Activated T-helper 17 cell treated with anti-CD3 and anti-CD28 coated beads, Interleukin-2, amount 50 U/mL, for 72 hours (primary cell): ENCODE measurements around the gene TNFRSF18. TPM values are rescaled to one million over a fixed set of nuclear protein-coding genes. Genes with fewer than 3 reads are reported as not detected.

Source experiments
- ATAC-seq: fragments of 150-1000 bp; cut with Tn5 transposase; replicated peaks from 2 replicates; pipeline ENCODE4 v1.10.0; 2021; ENCODE audit warnings: mild to moderate bottlenecking, moderate library complexity
- H3K27ac Mint-ChIP-seq: one replicate; pipeline ENCODE4 v1.8.0; 2022; ENCODE audit warnings: mixed read lengths
- H3K27me3 Mint-ChIP-seq: one replicate; pipeline ENCODE4 v1.8.0; 2022; ENCODE audit warnings: mixed read lengths
- H3K36me3 Mint-ChIP-seq: one replicate; pipeline ENCODE4 v1.8.0; 2022; ENCODE audit warnings: low read depth, mild to moderate bottlenecking, mixed read lengths
- H3K4me1 Mint-ChIP-seq: one replicate; pipeline ENCODE4 v1.8.0; 2022; ENCODE audit warnings: mixed read lengths
- H3K4me3 Mint-ChIP-seq: one replicate; pipeline ENCODE4 v1.8.0; 2022; ENCODE audit warnings: mild to moderate bottlenecking, mixed read lengths
- H3K9me3 Mint-ChIP-seq: one replicate; pipeline ENCODE4 v1.8.0; 2022; ENCODE audit warnings: mixed read lengths
- total RNA-seq, 2 donors: library from RNA; stranded (reverse); gene quantifications; one replicate each; pipeline ENCODE4 v1.2.3, GENCODE V29; 2022

TNFRSF18 gene
- total RNA-seq, 2 donors from 2014 or later, result 105 to 796 TPM

- Mint-ChIP-seq H3K36me3 (no peaks in the 10 kb centered on the region), H3K4me3 (no peak overlapping the region), H3K9me3 (peaks cover 1% of the 10 kb centered on the region), H3K27ac (no peak overlapping the region), H3K4me1 (no peaks in the 10 kb centered on the region), H3K27me3 (no peaks in the 10 kb centered on the region)
- no peak for ATAC-seq
These were observed 46.0 kb downstream of the TNFRSF18 start for GRCh38 chr1:1160281-1160930.

GRCh38 chr1:1157914-1158710, 48.3 kb downstream of the TNFRSF18 start:
- Mint-ChIP-seq H3K27me3 (no peaks in the 10 kb centered on the region), H3K27ac (no peak overlapping the region), H3K36me3 (no peaks in the 10 kb centered on the region), H3K4me3 (peak overlapping the region; percentile 54), H3K9me3 (peaks cover 13% of the 10 kb centered on the region), H3K4me1 (peaks cover 8% of the 10 kb centered on the region)
- ATAC-seq, result peak; percentile 75

GRCh38 chr1:1157426-1157913, 48.9 kb downstream of the TNFRSF18 start:
- peak; percentile 90 for ATAC-seq
- H3K4me3 Mint-ChIP-seq, result peak overlapping the region; percentile 54
- no peak overlapping the region for H3K27ac Mint-ChIP-seq
- H3K4me1 Mint-ChIP-seq, result peaks cover 15% of the 10 kb centered on the region
- peaks cover 19% of the 10 kb centered on the region for H3K9me3 Mint-ChIP-seq
- no peaks in the 10 kb centered on the region for H3K36me3 Mint-ChIP-seq
- no peaks in the 10 kb centered on the region for H3K27me3 Mint-ChIP-seq

- ATAC-seq, result no peak
- peak overlapping the region; percentile 54 for H3K4me3 Mint-ChIP-seq
- no peaks in the 10 kb centered on the region for H3K27me3 Mint-ChIP-seq
- H3K36me3 Mint-ChIP-seq, result no peaks in the 10 kb centered on the region
- no peak overlapping the region for H3K27ac Mint-ChIP-seq
- peaks cover 18% of the 10 kb centered on the region for H3K4me1 Mint-ChIP-seq
- H3K9me3 Mint-ChIP-seq, result peaks cover 22% of the 10 kb centered on the region
These were observed 49.4 kb downstream of the TNFRSF18 start for GRCh38 chr1:1157033-1157365.

GRCh38 chr1:1156140-1157032, 50.0 kb downstream of the TNFRSF18 start:
- peak overlapping the region; percentile 54 for H3K4me3 Mint-ChIP-seq
- no peaks in the 10 kb centered on the region for H3K27me3 Mint-ChIP-seq
- H3K27ac Mint-ChIP-seq, result no peak overlapping the region

GRCh38 chr1:1155258-1155657, 51.1 kb downstream of the TNFRSF18 start:
- peaks cover 22% of the 10 kb centered on the region for H3K9me3 Mint-ChIP-seq
- peaks cover 18% of the 10 kb centered on the region for H3K4me1 Mint-ChIP-seq
- no peak for ATAC-seq
- no peak overlapping the region for H3K4me3 Mint-ChIP-seq
- H3K36me3 Mint-ChIP-seq, result no peaks in the 10 kb centered on the region
- no peaks in the 10 kb centered on the region for H3K27me3 Mint-ChIP-seq
- H3K27ac Mint-ChIP-seq, result no peak overlapping the region

More at GRCh38 chr1:1156140-1157032, 50.0 kb downstream of the TNFRSF18 start:
- Mint-ChIP-seq H3K36me3 (no peaks in the 10 kb centered on the region), H3K9me3 (peaks cover 22% of the 10 kb centered on the region), H3K4me1 (peaks cover 18% of the 10 kb centered on the region)
- ATAC-seq, result no peak

GRCh38 chr1:1153874-1154273, 52.5 kb downstream of the TNFRSF18 start:
- no peak for ATAC-seq
- Mint-ChIP-seq H3K27me3 (no peaks in the 10 kb centered on the region), H3K4me1 (peaks cover 18% of the 10 kb centered on the region), H3K27ac (peak overlapping the region; percentile 66), H3K4me3 (no peak overlapping the region), H3K9me3 (peaks cover 22% of the 10 kb centered on the region), H3K36me3 (no peaks in the 10 kb centered on the region)

Other genes with a start within 250 kb of the TNFRSF18 start
- 100 to 1,000 TPM in 1 of 2 donors, 10 to 100 TPM in 1; 57.6 to 141 TPM for gene NOC2L, start 247.3 kb downstream of the TNFRSF18 start, total RNA-seq
- gene KLHL17, start 246.0 kb downstream of the TNFRSF18 start, total RNA-seq, result 10 to 100 TPM; 17.4 to 17.8 TPM
- gene PLEKHN1, start 240.1 kb downstream of the TNFRSF18 start, total RNA-seq, result 1 to 10 TPM; 2.8 to 6.3 TPM
- not detected for gene PERM1, start 224.5 kb downstream of the TNFRSF18 start, total RNA-seq
- gene HES4, start 206.5 kb downstream of the TNFRSF18 start, total RNA-seq, result 1 to 10 TPM in 1 of 2 donors, not detected in 1; 2.5 TPM
- 10 to 100 TPM; 13.5 to 36.5 TPM for gene ISG15, start 193.1 kb downstream of the TNFRSF18 start, total RNA-seq
- 10 to 100 TPM; 12.1 to 87.6 TPM for gene AGRN, start 186.5 kb downstream of the TNFRSF18 start, total RNA-seq
- gene RNF223, start 132.3 kb downstream of the TNFRSF18 start, total RNA-seq, result not detected
- 10 to 100 TPM; 15.7 to 18.8 TPM for gene C1orf159, start 90.5 kb downstream of the TNFRSF18 start, total RNA-seq
- under 1 TPM in 1 of 2 donors, not detected in 1; 0.11 TPM for gene TTLL10, start 32.7 kb downstream of the TNFRSF18 start, total RNA-seq
- 1,000 to 10,000 TPM in 1 of 2 donors, 100 to 1,000 TPM in 1; 384 to 1,007 TPM for gene TNFRSF4, start 7.6 kb upstream of the TNFRSF18 start, total RNA-seq
- gene SDF4, start 25.4 kb upstream of the TNFRSF18 start, total RNA-seq, result 100 to 1,000 TPM; 169 to 773 TPM
- gene B3GALT6, start 25.6 kb upstream of the TNFRSF18 start, total RNA-seq, result 10 to 100 TPM; 10.9 to 16.7 TPM
- gene C1QTNF12, start 40.1 kb upstream of the TNFRSF18 start, total RNA-seq, result 1 to 10 TPM; 1.8 to 7.5 TPM
- gene UBE2J2, start 67.3 kb upstream of the TNFRSF18 start, total RNA-seq, result 10 to 100 TPM; 68.7 to 78.0 TPM
- 1 to 10 TPM; 4.7 to 9.8 TPM for gene SCNN1D, start 73.8 kb upstream of the TNFRSF18 start, total RNA-seq
- 10 to 100 TPM; 41.4 to 43.3 TPM for gene ACAP3, start 101.3 kb upstream of the TNFRSF18 start, total RNA-seq
- gene PUSL1, start 102.0 kb upstream of the TNFRSF18 start, total RNA-seq, result 10 to 100 TPM; 15.9 to 24.0 TPM
- 100 to 1,000 TPM; 122 to 125 TPM for gene INTS11, start 118.1 kb upstream of the TNFRSF18 start, total RNA-seq
- 10 to 100 TPM; 16.8 to 22.3 TPM for gene CPTP, start 118.2 kb upstream of the TNFRSF18 start, total RNA-seq
- gene TAS1R3, start 124.7 kb upstream of the TNFRSF18 start, total RNA-seq, result 1 to 10 TPM in 1 of 2 donors, under 1 TPM in 1; 0.71 to 1.1 TPM
- 10 to 100 TPM; 46.2 to 48.0 TPM for gene DVL1, start 142.8 kb upstream of the TNFRSF18 start, total RNA-seq
- under 1 TPM in 1 of 2 donors, not detected in 1; 0.56 TPM for gene MXRA8, start 152.0 kb upstream of the TNFRSF18 start, total RNA-seq
- gene AURKAIP1, start 168.6 kb upstream of the TNFRSF18 start, total RNA-seq, result 100 to 1,000 TPM in 1 of 2 donors, 10 to 100 TPM in 1; 93.3 to 163 TPM
- 100 to 1,000 TPM; 103 to 107 TPM for gene CCNL2, start 192.7 kb upstream of the TNFRSF18 start, total RNA-seq
- gene MRPL20, start 200.7 kb upstream of the TNFRSF18 start, total RNA-seq, result 100 to 1,000 TPM in 1 of 2 donors, 10 to 100 TPM in 1; 57.7 to 147 TPM
- gene ANKRD65, start 214.7 kb upstream of the TNFRSF18 start, total RNA-seq, result not detected
- gene VWA1, start 229.1 kb upstream of the TNFRSF18 start, total RNA-seq, result 1 to 10 TPM in 1 of 2 donors, under 1 TPM in 1; 0.84 to 6.2 TPM
- gene ATAD3C, start 243.1 kb upstream of the TNFRSF18 start, total RNA-seq, result 1 to 10 TPM; 1.4 to 2.1 TPM